GM21576 (cell line): ENCODE measurements around the gene NFIC.

Source experiments
- ATAC-seq: cut with Tn5 transposase; IDR thresholded peaks from one replicate; pipeline ENCODE4 v1.9.1; 2021; ENCODE audit warnings: mild to moderate bottlenecking, moderate library complexity; ENCODE audit not compliant: unreplicated experiment

Gene NFIC

DNA sequence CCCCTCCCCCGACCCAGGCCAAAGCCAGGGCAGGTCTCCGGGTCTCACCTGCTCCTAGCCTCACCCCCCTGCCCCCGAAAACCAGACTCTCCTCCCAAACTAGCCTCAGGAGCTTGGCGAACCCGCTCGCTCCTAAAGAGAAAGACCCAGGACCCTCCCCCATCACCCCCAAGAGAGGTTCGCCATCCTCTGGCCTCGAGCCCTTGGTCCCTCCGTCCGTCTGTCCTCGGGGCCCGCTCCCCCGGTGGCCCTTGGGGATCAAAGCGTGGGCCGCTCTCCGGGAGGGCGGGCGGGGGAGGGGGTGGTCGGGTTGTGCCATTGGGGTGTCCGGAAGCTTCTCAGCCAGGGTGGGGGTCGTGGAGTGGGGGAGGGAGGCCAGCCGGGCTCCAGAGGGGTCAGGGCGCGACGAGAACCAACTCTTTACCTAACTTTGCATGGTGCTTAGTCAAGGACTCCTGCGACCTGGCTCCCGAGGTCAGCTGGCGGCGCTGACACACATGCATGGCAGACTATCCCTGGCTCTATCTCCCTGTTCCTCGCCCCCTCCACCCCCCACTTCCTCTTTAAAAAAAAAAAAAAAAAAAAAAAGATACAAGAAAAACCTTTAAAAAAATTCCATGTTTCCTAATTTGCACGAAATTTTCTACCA, 98.3 kb downstream of the NFIC start:
- ATAC-seq: no peak

DNA sequence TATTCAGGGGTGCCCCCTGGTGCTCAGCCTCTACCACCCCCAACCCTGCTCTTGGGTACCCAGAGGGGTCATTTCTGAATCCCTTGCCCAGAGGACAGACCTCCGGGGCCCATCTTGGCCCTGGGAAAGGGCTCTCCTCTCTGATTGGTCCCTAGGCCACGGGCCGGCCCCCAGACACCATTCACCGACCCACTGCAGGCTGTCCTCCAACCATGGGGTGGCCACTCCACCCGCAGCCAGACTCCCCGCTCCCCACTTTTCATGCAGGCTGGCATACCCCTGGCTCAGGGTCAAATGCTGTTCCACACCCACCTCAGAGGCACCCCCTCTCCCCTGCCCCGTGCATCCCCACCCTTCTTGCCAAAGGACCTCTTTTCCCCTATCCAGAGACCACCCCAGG, 99.2 kb downstream of the NFIC start:
- no peak for ATAC-seq

DNA sequence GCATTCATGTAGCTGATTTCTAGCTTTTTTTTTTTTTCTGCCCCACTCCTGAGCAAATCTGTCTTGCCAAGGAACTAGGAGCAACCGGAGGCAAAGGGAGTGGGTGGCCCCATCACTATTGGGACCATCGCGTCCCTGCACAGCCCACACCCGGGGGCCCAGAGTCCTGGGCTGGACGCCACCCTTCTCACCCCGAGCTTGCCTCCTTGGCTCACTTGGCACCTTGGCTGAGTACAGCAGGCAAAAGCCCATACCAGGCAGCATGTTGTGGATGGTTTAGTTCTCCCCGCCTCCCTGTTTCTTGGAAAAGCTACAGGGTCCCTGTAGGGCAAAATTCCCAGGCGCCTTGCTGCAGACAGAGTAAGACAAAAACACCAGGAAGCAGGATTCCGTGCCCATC, 100.3 kb downstream of the NFIC start:
- ATAC-seq: no peak

DNA sequence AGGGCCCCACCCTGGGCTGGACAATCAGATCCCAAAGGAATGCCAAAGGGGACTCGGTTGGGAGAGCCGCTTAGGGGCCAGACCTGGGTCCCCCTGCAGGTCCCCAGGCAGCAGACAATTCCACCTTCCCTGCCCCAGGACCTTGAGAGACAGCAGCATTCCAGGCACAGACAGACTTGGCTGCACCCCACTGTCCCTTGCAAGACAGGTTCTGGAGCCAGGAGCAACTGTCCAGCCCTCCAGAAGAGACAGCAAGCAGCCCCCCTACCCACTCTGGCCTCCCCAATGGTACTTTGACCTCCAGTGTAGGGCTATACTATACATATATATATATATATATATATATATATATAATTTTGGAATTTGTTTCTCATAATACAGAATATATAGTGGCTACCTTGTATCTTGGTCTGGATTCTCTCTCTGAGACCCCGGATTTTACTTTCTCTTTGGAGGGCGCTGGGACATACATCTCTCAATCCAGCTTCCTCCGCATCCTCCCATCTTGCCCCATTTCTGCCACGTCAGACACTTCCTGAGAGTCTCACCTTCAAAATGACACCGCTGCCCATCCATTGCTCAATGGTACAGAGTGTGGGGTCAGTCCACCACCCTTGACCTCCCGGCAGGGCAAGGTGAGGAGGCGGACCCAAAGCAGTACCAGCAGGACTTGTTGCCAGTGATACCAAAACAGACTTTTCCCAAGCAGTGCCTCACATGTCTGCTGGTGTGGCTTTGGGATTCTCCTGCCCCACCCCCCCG, 101.2 kb downstream of the NFIC start:
- no peak for ATAC-seq

DNA sequence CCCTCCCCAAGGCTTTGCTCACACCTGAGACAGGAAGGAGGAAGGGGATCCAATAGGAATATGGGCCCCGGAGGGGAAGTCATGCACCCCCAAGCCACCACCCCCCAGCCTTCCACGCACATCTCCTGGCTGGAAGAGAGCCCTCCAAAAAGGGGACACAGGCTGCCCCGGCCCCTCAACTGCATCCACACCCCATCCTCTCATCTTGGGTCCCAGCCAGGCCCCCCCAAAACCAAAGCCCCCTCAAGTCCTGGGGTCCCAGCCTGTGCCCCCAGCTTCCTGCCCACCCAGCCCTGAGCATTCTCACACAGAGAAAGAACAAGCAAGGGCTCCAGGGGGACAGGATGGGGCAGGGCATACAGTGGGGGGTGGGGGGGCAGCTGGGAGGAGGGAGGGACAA, 101.8 kb downstream of the NFIC start:
- ATAC-seq: no peak

DNA sequence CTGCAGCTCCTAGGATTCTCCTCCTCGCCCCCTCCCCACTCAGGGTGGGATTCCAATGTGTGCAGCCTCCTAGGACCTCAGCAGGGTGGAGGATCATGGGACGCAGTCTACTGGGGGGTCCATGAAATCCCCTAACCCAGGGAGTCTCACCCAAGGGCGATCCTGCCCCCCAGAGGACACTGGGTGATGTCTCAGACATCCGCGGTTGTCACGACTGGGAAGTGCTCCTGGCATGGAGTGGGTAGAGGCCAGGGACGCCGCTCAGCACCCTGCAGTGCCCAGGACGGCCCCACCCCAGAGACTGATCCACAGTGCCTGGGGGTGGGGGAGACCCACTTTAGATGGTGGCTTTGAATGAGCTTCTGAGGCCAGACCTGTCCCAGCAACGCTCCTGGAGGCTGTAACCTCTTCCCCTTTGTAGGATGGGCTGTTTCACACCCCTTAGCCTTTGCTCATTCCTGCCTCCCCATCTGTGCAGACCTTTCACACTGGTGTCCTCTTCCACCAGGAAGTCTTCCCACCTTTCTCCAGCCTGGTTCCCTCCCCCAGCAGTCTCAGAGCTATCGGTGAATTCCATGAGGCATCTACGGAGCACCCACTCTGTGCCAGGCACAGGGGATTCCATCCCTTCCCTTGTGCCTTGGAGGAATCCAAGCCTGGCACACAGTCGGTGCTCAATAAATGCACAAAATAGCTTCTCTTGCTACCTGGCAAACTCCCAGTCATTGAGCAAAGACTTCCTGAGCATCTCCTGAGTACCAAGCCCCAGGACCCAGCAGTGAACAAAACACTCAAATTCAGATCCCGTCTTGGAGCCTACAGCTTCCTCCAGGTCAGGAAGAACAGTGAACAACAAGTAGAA, 103.5 kb downstream of the NFIC start:
- no peak for ATAC-seq

DNA sequence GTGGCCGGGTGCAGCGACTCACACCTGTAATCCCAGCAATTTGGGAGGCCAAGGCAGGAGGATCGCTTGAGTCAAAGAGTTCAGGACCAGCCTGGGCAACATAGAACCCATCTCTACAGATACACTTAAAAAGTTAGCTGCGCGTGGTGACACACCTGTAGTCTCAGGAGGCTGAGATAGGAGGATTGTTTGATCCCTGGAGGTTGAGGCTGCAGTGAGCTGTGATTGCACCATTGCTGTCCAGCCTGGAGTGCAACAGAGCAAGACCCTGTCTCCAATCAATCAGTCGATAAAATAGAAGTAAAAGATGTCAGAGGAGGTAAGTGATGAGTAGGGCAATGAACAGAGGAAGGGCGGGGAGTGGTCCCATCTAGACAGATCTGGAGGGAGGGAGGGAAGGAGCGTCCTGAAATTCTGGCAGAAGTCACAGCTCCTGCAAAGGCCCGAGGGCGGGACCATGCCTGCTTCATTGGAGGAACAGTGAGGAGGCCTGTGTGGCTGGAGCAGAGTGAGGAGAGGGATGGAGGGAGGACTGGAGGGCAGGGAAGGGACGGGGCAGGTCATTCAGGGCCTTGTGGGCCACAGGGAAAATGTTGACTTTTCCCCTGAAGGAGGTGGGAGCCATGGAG, 104.2 kb downstream of the NFIC start:
- ATAC-seq: no peak

DNA sequence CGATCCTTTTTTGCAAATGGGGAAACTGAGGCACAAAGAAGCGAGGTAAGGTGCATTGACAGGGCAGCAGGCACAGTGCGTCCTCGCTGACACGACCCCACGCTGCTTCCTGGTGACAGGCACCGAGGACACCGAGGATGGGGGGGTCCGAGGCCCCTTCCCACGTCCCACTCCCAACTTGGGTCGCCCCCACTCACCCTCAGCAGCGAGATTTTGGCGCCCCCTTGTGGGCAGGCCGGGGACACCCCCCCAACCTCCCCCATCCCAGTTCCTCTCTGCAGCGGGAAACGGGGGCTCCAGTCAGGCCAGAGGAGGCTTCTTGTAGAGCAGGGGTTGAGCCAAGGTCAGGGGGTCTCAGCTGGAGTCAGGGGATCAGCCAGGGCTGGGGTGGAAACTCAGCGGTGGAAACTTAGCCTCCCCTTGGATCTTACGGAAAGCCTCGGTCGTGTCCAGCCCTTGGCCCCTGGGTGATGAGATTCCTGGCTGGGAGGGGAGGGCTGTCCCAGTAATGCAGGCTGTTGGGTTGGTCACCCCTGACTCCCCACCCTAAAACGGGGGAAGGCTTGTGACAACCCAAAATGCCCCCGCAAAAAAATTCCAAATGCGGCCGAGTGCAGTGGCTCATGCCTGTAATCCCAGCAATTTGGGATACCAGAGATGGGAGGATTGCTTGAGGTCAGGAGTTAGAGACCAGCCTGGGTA, 105.7 kb downstream of the NFIC start:
- no peak for ATAC-seq

DNA sequence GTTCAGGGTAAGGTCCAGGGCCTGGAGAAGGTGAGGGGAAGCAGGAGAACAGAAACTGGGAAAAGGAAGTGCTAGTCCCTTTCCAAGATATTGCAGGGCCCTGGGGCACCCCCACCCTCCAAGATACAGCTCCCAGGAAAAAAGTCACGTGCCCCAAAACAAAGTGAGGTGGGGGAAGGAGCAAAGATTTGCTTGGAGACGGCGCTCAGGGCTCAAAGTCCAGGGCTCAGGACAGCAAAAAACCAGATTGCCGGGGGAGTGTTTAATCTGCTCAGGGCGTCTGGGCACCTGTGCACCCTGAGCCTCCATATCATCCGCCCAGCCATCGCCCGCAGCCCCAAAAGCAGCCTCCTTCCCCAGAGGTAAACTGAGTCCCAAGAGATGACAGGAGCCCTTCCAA, 107.6 kb downstream of the NFIC start:
- ATAC-seq: no peak

DNA sequence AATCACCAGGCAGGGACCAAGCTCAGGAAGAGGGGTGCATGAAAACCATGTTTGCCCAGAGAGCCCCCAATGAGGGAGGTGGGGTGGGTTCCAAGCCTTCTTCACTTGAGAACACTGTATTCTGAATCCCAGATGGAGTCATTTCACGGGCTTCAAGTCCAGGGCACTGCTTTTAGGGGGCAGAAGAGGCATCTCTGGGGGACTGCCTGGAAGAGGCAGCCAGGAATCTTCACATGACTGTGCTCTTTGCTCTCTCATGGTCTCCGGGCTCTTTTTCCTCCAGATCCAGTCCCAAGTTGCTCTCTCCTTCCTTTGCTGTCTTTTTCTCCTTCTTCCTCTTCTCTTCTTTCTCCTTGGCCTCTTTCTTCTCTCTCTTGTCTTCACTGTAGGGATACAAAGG, 108.2 kb downstream of the NFIC start:
- ATAC-seq: no peak

DNA sequence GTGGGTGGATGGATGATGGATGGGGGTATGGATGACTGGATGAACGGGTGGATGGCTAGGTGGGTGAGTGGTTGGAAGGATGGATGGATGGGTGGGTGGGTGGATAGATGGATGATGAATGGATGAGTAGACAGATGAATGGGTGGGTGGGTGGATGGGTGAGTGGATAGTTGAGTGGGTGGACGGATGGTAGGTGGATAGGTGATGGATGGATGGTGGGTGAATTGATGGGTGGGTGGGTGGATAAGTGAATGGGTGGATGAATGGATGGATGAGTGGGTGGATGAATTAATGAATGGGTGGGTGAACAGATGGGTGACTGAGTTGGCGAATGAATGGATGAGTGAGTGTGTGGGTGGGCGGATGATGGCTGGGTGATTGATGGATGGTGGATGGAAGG, 109.1 kb downstream of the NFIC start:
- ATAC-seq: no peak

DNA sequence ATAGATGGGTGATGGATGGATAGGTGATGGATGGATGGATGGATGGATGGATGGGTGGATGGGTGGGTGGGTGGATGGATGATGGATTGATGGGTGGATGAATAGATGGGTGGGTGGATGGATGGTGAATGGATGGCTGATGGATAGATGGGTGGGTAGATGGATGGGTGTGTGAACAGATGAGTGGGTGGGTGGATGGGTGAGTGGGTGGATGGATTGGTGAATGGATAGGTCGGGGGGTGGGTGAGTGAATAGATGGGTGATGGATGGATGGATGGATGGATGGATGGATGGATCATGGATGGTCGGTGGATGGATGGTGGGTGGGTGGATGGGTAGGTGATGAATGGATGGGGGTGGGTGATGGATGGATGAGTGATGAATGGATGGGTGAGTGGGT, 110.4 kb downstream of the NFIC start:
- ATAC-seq: no peak

DNA sequence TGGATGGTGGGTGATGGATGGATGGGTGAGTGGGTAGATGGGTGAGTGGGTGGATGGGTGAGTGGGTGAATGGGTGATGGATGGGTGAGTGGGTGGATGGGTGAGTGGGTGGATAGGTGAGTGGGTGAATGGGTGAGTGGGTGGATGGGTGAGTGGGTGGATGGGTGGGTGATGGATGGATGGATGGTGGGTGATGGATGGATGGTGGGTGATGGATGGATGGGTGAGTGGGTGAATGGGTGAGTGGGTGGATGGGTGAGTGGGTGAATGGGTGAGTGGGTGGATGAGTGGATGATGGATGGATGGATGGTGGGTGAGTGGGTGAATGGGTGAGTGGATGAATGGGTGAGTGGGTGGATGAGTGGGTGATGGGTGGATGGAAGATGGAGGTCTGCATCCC, 111.1 kb downstream of the NFIC start:
- ATAC-seq: no peak

DNA sequence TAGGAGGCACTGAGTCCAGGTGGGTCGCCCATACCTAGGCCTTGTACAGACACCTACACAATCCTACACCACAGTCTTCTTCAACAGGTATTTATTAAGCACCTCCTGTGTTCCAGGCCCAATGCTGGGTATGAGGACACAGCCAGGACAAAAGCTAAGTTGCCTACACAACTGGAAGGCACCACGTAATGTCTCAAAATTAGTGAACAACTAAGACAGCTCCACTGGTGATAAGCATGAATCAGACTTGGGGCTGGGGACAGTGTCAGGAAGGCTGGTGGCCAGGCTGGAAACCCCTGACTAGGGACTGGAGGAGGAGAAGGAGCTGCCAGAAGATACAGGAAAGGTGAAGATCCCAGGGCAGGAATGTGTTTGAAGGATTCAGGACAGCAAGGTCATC, 111.6 kb downstream of the NFIC start:
- no peak for ATAC-seq

DNA sequence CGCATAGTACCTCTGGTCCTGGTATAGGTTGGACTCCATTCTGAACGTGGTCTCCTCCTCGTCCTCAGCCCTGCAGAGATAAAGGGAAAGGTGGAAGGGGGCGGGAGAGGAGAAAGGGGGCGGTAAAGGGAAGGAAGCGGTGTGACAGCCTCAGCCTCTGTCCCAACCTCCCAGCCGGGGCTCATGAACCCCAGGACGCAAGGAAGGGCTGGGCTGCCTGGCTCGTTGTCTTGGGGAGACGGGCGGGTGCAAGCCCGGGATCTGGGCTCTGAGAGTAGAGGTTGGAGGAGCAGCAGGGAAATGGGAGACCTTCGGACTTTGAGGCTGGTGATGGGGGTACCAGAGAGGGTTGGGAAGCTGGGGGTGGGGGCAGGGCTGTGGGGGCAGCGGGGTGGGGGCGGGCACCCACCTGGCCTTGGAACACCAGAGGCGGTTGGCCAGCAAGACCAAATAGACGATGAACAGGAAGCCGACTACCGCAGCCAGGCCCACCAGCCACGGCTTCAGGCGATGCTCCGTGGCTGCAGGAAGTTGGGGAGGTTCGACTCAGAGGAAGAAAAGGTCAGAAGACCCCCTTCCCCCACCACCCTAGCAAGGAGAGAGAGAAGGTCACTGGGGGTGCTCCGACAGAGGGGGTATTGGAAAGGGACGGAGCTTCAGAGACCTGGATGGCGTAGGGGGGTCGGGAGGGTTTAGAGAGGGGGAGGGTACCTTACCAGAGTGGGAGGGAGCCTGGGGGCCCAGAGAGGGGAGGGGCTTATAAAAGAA, 112.2 kb downstream of the NFIC start:
- no peak for ATAC-seq

DNA sequence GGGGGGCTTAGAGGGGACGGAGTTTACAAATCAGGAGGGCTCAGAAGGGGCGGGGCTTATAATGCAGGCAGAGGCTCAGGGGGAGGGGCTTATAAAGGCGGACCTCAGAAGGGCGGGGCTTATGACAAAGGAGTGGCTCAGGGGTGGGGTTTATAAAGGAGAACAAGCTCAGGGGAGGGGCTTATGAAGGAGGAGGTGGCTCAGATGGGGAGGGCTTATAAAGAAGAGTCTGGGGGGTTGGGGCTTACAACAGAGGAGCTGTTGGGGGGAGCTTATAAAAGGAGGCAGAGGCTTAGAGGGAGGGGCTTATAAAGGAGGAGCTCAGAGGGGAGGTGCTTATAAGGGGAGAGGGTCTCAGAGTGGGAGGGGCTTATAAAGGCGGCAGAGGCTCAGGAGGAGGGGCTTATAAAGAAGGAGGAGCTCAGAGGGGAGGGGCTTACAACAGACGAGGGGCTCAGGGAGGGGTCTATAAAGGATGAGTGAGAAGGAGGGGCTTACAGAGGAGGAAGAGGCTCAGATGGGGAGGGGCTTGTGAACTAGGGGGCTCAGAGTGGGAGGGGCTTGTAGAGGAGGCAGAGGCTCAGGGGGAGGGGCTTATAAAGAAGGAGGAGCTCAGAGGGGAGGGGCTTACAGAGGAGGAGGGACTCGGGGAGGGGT, 112.9 kb downstream of the NFIC start:
- ATAC-seq: no peak

DNA sequence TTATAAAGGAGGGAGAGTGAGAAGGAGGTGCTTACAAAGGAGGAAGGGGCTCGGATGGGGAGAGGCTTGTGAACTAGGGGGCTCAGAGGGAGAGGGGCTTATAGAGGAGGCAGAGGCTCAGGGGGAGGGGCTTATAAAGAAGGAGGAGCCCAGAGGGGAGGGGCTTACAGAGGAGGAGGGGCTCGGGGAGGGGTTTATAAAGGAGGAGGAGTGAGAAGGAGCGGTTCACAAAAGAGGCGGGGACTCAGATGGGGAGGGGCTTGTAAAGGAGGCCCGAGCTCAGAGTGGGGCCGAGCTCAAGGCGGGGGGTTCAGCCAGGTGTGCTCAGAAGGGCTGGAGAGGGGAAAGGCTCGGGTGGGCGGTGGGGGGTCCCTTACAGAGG, 113.4 kb downstream of the NFIC start:
- no peak for ATAC-seq

DNA sequence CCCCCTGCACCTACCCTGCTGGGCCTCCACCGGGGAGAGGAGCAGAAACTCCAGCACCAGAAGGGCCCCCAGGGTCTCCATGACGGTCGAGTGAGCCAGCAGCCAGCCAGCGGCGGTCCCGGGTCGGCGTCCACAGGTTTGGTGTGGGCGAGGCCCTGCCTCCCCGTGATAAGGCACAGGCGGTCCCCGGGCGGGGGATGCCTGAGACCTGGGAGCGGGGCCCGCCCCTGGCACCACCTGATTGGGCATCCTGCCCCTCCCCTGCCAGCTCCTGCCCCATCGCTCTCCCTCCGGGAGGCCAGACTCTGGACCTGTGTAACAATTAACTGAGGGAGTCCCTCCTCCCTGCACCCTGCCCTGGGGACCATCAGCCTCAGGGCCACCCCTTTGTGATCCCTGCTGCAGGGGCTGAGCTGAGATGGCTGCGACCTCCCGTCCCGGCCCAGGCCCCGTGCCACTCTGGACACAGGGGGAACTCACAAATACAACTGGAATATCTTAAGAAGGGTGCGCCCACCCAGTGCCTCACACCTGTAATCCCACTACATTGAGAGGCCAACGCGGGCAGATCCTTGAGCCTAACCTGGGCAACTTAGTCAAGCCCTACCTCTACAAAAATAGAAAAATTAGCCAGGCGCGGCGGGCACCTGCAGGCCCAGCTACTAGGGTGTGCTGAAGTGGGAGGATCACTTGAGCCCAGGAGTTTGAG, 114.2 kb downstream of the NFIC start, which contains the start of gene SMIM24:
Gene SMIM24, minus strand, starts transcription at position 143 of the 709 bp plus-strand sequence. Its CDS starts 62 bp downstream, at position 81.
- ATAC-seq: no peak
